Mucosa of rectum (tissue), 2 donors: Measurements from ENCODE around the gene STARD13.

Experiments used
- H3K27ac ChIP-seq, 2 donors: one replicate each; pipeline ENCODE4 v1.7.0; 2013; ENCODE audit warnings: inconsistent platforms in 2 of 2, low read depth in 2 of 2, low read length in 2 of 2
- H3K27me3 ChIP-seq, 2 donors: one replicate each; pipeline ENCODE4 v1.7.0; 2013; ENCODE audit warnings: low read length in 2 of 2; ENCODE audit not compliant: control insufficient read depth in 2 of 2, insufficient read depth in 2 of 2
- H3K36me3 ChIP-seq, 2 donors: one replicate each; pipeline ENCODE4 v1.7.0; 2013; ENCODE audit warnings: low read length in 2 of 2; ENCODE audit not compliant: control insufficient read depth in 2 of 2, insufficient read depth in 2 of 2
- H3K4me1 ChIP-seq, 2 donors: one replicate each; pipeline ENCODE4 v1.7.0; 2013; ENCODE audit warnings: low read length in 2 of 2, mild to moderate bottlenecking in 1 of 2; ENCODE audit not compliant: control insufficient read depth in 2 of 2, insufficient read depth in 2 of 2
- H3K4me3 ChIP-seq, 2 donors: one replicate each; pipeline ENCODE4 v1.7.0; 2013; ENCODE audit warnings: low read length in 2 of 2
- H3K9ac ChIP-seq, 2 donors: one replicate each; pipeline ENCODE4 v1.7.0; 2013; ENCODE audit warnings: low read length in 2 of 2, low read depth in 1 of 2, mild to moderate bottlenecking in 1 of 2
- H3K9me3 ChIP-seq, 2 donors: one replicate each; pipeline ENCODE4 v1.7.0; 2013; ENCODE audit warnings: low read length in 2 of 2; ENCODE audit not compliant: control insufficient read depth in 2 of 2
- donor health status: healthy.
- donor health status: Normal muscosa, but diverticular disease.

The STARD13 gene

GRCh38 chr13:33284916-33285315, 639 bp downstream of the STARD13 start:
- Histone ChIP-seq H3K36me3 (peaks cover 0 to 2% of the 10 kb centered on the region in 2 donors), H3K4me1 (peaks cover 5 to 17% of the 10 kb centered on the region in 2 donors), H3K4me3 (peak overlapping the region; percentile 95 to 96), H3K9ac (peak overlapping the region; percentile 89), H3K27me3 (no peaks in the 10 kb centered on the region), H3K27ac (peak overlapping the region; percentile 89 to 95), H3K9me3 (no peaks in the 10 kb centered on the region)

GRCh38 chr13:33284031-33284430, 1.5 kb downstream of the STARD13 start:
- Histone ChIP-seq H3K9me3 (no peaks in the 10 kb centered on the region), H3K9ac (peak overlapping the region in 1 of 2 donors; percentile 89), H3K4me3 (peak overlapping the region; percentile 95 to 96), H3K27me3 (no peaks in the 10 kb centered on the region), H3K27ac (no peak overlapping the region), H3K4me1 (peaks cover 9 to 23% of the 10 kb centered on the region in 2 donors), H3K36me3 (peaks cover 0 to 2% of the 10 kb centered on the region in 2 donors)

- peaks cover 14 to 25% of the 10 kb centered on the region in 2 donors for H3K4me1 ChIP-seq
- H3K9ac ChIP-seq = no peak overlapping the region
- H3K27ac ChIP-seq = no peak overlapping the region
- peak overlapping the region in 1 of 2 donors; percentile 95 for H3K4me3 ChIP-seq
- H3K9me3 ChIP-seq = no peaks in the 10 kb centered on the region
- peaks cover 0 to 2% of the 10 kb centered on the region in 2 donors for H3K36me3 ChIP-seq
- no peaks in the 10 kb centered on the region for H3K27me3 ChIP-seq
These were observed 2.2 kb downstream of the STARD13 start for GRCh38 chr13:33283195-33283911.

GRCh38 chr13:33281951-33282595, 3.5 kb downstream of the STARD13 start:
- peaks cover 0 to 2% of the 10 kb centered on the region in 2 donors for H3K36me3 ChIP-seq
- peaks cover 14 to 25% of the 10 kb centered on the region in 2 donors for H3K4me1 ChIP-seq
- H3K27ac ChIP-seq = peak overlapping the region in 1 of 2 donors; percentile 19
- no peak overlapping the region for H3K4me3 ChIP-seq
- H3K27me3 ChIP-seq = no peaks in the 10 kb centered on the region
- no peaks in the 10 kb centered on the region for H3K9me3 ChIP-seq
- no peak overlapping the region for H3K9ac ChIP-seq

GRCh38 chr13:33280923-33281322, 4.6 kb downstream of the STARD13 start:
- peaks cover 0 to 2% of the 10 kb centered on the region in 2 donors for H3K36me3 ChIP-seq
- no peaks in the 10 kb centered on the region for H3K27me3 ChIP-seq
- H3K4me3 ChIP-seq = no peak overlapping the region
- H3K27ac ChIP-seq = peak overlapping the region in 1 of 2 donors; percentile 25
- H3K9ac ChIP-seq = no peak overlapping the region
- H3K4me1 ChIP-seq = peaks cover 9 to 22% of the 10 kb centered on the region in 2 donors
- no peaks in the 10 kb centered on the region for H3K9me3 ChIP-seq

GRCh38 chr13:33280279-33280905, 5.2 kb downstream of the STARD13 start:
- Histone ChIP-seq H3K36me3 (peaks cover 0 to 2% of the 10 kb centered on the region in 2 donors), H3K4me3 (peak overlapping the region in 1 of 2 donors; percentile 21), H3K27ac (peak overlapping the region; percentile 77), H3K9me3 (no peaks in the 10 kb centered on the region), H3K4me1 (peaks cover 9 to 22% of the 10 kb centered on the region in 2 donors), H3K27me3 (no peaks in the 10 kb centered on the region), H3K9ac (peak overlapping the region in 1 of 2 donors; percentile 18)

- peaks cover 0 to 2% of the 10 kb centered on the region in 2 donors for H3K36me3 ChIP-seq
- H3K4me1 ChIP-seq = peaks cover 9 to 22% of the 10 kb centered on the region in 2 donors
- H3K27ac ChIP-seq = peak overlapping the region; percentile 77
- peak overlapping the region in 1 of 2 donors; percentile 21 for H3K4me3 ChIP-seq
- H3K9me3 ChIP-seq = no peaks in the 10 kb centered on the region
- peak overlapping the region in 1 of 2 donors; percentile 18 for H3K9ac ChIP-seq
- H3K27me3 ChIP-seq = no peaks in the 10 kb centered on the region
These were observed 5.9 kb downstream of the STARD13 start for GRCh38 chr13:33279414-33280278.

- H3K27me3 ChIP-seq = no peaks in the 10 kb centered on the region
- no peaks in the 10 kb centered on the region for H3K9me3 ChIP-seq
- no peak overlapping the region for H3K9ac ChIP-seq
- H3K27ac ChIP-seq = peak overlapping the region; percentile 12 to 77
- H3K4me3 ChIP-seq = peak overlapping the region in 1 of 2 donors; percentile 20
- peaks cover 9 to 20% of the 10 kb centered on the region in 2 donors for H3K4me1 ChIP-seq
- peaks cover 0 to 2% of the 10 kb centered on the region in 2 donors for H3K36me3 ChIP-seq
These were observed 6.6 kb downstream of the STARD13 start for GRCh38 chr13:33278913-33279312.

GRCh38 chr13:33277946-33278345, 7.6 kb downstream of the STARD13 start:
- Histone ChIP-seq H3K4me3 (no peak overlapping the region), H3K9ac (no peak overlapping the region), H3K9me3 (no peaks in the 10 kb centered on the region), H3K27ac (no peak overlapping the region), H3K4me1 (peaks cover 9 to 18% of the 10 kb centered on the region in 2 donors), H3K36me3 (peaks cover 0 to 2% of the 10 kb centered on the region in 2 donors), H3K27me3 (no peaks in the 10 kb centered on the region)
